ENCODE data around the gene INSYN2B.
A peak's percentile ranks its signal among the peaks of the same experiment; 100 is the strongest.

INSYN2B gene

DNA sequence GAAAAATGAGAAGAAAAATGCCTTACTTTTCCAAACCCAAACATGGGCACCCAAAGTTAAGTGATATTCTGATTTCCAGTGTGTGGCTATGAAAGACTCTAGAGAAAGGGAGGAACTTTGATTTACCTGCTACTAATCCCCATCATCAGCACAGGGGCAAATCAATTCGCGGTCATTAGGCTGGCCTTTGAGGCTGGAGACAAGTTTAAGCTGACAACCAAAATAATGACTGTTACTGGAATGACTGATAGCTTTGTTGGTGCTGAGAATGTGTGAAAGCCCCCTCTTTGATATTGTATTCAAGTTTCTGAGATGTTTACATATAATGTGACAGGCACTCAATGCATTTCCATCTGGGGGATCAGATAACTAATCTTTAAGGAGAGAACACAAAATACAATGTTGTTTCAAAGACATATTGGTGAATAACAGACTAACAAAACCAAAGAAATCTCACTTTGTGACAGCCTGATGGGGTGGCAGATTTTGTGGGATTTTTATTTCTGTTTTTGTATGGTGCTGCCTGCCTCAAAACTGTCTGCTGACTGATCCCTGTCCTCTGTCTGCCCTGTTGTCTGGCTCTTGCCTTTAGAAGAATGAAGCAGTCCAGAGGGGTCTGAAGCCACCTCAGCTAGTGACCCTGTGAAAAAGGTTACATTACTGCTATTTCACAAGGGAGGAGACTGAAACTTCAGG, 12.6 kb upstream of the INSYN2B start:
- H3K4me3 ChIP-seq (ENCODE audit: low read length): no peak overlapping the region
- TF ChIP-seq, protein P1, sequence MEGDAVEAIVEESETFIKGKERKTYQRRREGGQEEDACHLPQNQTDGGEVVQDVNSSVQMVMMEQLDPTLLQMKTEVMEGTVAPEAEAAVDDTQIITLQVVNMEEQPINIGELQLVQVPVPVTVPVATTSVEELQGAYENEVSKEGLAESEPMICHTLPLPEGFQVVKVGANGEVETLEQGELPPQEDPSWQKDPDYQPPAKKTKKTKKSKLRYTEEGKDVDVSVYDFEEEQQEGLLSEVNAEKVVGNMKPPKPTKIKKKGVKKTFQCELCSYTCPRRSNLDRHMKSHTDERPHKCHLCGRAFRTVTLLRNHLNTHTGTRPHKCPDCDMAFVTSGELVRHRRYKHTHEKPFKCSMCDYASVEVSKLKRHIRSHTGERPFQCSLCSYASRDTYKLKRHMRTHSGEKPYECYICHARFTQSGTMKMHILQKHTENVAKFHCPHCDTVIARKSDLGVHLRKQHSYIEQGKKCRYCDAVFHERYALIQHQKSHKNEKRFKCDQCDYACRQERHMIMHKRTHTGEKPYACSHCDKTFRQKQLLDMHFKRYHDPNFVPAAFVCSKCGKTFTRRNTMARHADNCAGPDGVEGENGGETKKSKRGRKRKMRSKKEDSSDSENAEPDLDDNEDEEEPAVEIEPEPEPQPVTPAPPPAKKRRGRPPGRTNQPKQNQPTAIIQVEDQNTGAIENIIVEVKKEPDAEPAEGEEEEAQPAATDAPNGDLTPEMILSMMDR (IDR thresholded peaks at IDR 0.05; ENCODE audit: insufficient read depth, low read depth, low read length, missing control alignments): no peak
- DNase-seq (ENCODE audit: low read depth): no peak

GRCh38 chr5:169991115-169991869, 11.0 kb upstream of the INSYN2B start:
- no peak overlapping the region for H3K4me3 ChIP-seq (ENCODE audit: low read length)
- DNase-seq (ENCODE audit: low read depth): no peak
- TF ChIP-seq, protein P1 (IDR thresholded peaks at IDR 0.05; ENCODE audit: insufficient read depth, low read depth, low read length, missing control alignments): no peak

DNA sequence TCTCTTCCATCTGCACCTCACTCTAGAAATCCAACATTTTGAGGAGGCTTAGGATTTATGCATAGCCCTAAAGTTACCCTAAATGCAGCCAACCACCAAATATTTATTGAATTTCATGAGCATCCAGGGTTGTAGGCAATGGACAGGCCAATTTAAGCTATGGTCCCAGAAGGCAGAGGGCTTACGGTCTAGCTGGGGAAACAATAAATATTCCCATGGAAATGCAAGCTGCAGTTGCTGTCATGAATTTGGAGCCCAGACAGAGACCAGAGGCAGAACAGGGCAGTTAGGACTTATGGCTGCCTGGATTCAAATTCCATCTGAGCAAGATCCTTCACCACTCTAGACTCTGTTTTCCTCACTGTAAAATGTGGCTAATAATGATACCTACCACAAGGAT, 9.1 kb upstream of the INSYN2B start:
- no peak overlapping the region for H3K4me3 ChIP-seq (ENCODE audit: low read length)
- TF ChIP-seq, protein P1 (IDR thresholded peaks at IDR 0.05; ENCODE audit: insufficient read depth, low read depth, low read length, missing control alignments): no peak
- DNase-seq (ENCODE audit: low read depth): no peak

GRCh38 chr5:169988947-169989346, 8.7 kb upstream of the INSYN2B start:
- peak; percentile 70 for DNase-seq (ENCODE audit: low read depth)
- TF ChIP-seq, protein P1 (IDR thresholded peaks at IDR 0.05; ENCODE audit: insufficient read depth, low read depth, low read length, missing control alignments): no peak
- H3K4me3 ChIP-seq (ENCODE audit: low read length): no peak overlapping the region

- TF ChIP-seq, protein P1 (IDR thresholded peaks at IDR 0.05; ENCODE audit: insufficient read depth, low read depth, low read length, missing control alignments): no peak
- DNase-seq (ENCODE audit: low read depth): no peak
- no peak overlapping the region for H3K4me3 ChIP-seq (ENCODE audit: low read length)
Measured at GRCh38 chr5:169988206-169988605, 7.9 kb upstream of the INSYN2B start.

- TF ChIP-seq, protein P1 (IDR thresholded peaks at IDR 0.05; ENCODE audit: insufficient read depth, low read depth, low read length, missing control alignments): no peak
- no peak for DNase-seq (ENCODE audit: low read depth)
- peak overlapping the region; percentile 15 for H3K4me3 ChIP-seq (ENCODE audit: low read length)
Measured at GRCh38 chr5:169979871-169980270, 424 bp downstream of the INSYN2B start.

Measured in epithelial cell of esophagus (primary cell).